Panc1 (cell line): ENCODE measurements around the gene MAP2K1. TPM values are rescaled to one million over a fixed set of nuclear protein-coding genes. Genes with fewer than 3 reads are reported as not detected.

Experiments used
- ATAC-seq: fragments of 200-7000 bp; cut with Tn5 transposase; 2 replicates; pipeline ENCODE4 v1.9.1; 2020; ENCODE audit warnings: mild to moderate bottlenecking, moderate library complexity
- BruUV-seq: library from RNA; stranded (reverse); fragments of 400-500 nt; replicated peaks from 2 replicates; lab custom pipeline; 2021; lab: Mats Ljungman, UMichigan
- CTCF ChIA-PET: fragments of 300-600 bp; sonication (Branson Sonifier 250); formaldehyde crosslinking; loops from one replicate; lab custom pipeline; 2022; ENCODE audit warnings: antibody characterized with exemption; lab: Charles Lee
- POLR2A ChIA-PET: fragments of 300-600 bp; sonication (Branson Sonifier 250); formaldehyde crosslinking; loops from one replicate; lab custom pipeline; 2022; ENCODE audit warnings: antibody characterized with exemption; lab: Charles Lee
- DNase-seq: peaks from one replicate; pipeline ENCODE4 v3.0.0-alpha.2; 2010; ENCODE audit warnings: low read depth, low spot score
- H3K27ac ChIP-seq: 2 replicates; pipeline ENCODE4 v1.5.1; 2011; ENCODE audit warnings: mild to moderate bottlenecking, low read length, inconsistent platforms
- H3K27me3 ChIP-seq: fragments of 200-500 bp; sonication (Bioruptor generic); 2 replicates; pipeline ENCODE4 v1.6.0; 2014; ENCODE audit warnings: low read length, inconsistent platforms; ENCODE audit not compliant: control insufficient read depth, insufficient read depth
- H3K36me3 ChIP-seq: fragments of 200-500 bp; sonication (Bioruptor generic); 2 replicates; pipeline ENCODE4 v1.5.1; 2014; ENCODE audit warnings: inconsistent platforms, mild to moderate bottlenecking, low read length, moderate library complexity; ENCODE audit not compliant: control insufficient read depth, insufficient read depth
- H3K4me1 ChIP-seq: 2 replicates; pipeline ENCODE4 v1.5.1; 2011; ENCODE audit warnings: inconsistent platforms, mild to moderate bottlenecking, low read length, moderate library complexity; ENCODE audit not compliant: control insufficient read depth, insufficient read depth
- H3K4me3 ChIP-seq, 2 experiments: 2 replicates each; pipeline ENCODE4 v1.5.1; 2011 to 2012; ENCODE audit warnings: low read depth in 2 of 2, low read length in 2 of 2, mild to moderate bottlenecking in 2 of 2, inconsistent platforms in 1 of 2, moderate library complexity in 1 of 2
- H3K9me3 ChIP-seq: fragments of 200-500 bp; sonication (Bioruptor generic); 2 replicates; pipeline ENCODE4 v1.5.1; 2014; ENCODE audit warnings: low read depth, mild to moderate bottlenecking, inconsistent platforms, low read length, moderate library complexity; ENCODE audit not compliant: control insufficient read depth, insufficient read depth
- CTCF ChIP-seq: fragments of 450-650 bp; IDR thresholded peaks from 2 replicates; pipeline ENCODE4 v1.5.1; 2017; ENCODE audit warnings: mild to moderate bottlenecking
- POLR2AphosphoS5 ChIP-seq: IDR thresholded peaks from 2 replicates; pipeline ENCODE4 v1.6.1; 2012; ENCODE audit warnings: mild to moderate bottlenecking, low read depth, low read length, moderate library complexity
- SIN3A ChIP-seq: IDR thresholded peaks from 2 replicates; pipeline ENCODE4 v1.6.1; 2012; ENCODE audit warnings: low read depth, mild to moderate bottlenecking, low read length, moderate library complexity, borderline replicate concordance; ENCODE audit not compliant: insufficient read depth
- TCF7L2 ChIP-seq: IDR thresholded peaks from 2 replicates; pipeline ENCODE4 v1.6.1; 2011; ENCODE audit warnings: mild to moderate bottlenecking, low read depth, low read length, inconsistent platforms
- in situ Hi-C: cut with HindIII; loops from 2 replicates; pipeline ENCODE4 v1.10.0; 2016; ENCODE audit warnings: low sequenced_read_pairs, low pct_unique_long_range_greater_than_20kb
- intact Hi-C: fragments of 100-400 bp; cut with micrococcal nuclease; formaldehyde crosslinking; loops from one replicate; pipeline ENCODE4 v1.10.0; 2022; ENCODE audit not compliant: unreplicated experiment
- total RNA-seq: library from RNA; stranded (reverse); gene quantifications from one replicate; pipeline ENCODE4 v1.2.1, GENCODE V29; 2021; ENCODE audit not compliant: unreplicated experiment
- TF ChIP-seq, protein P1 (sequence below), 2 experiments: IDR thresholded peaks; 2 replicates each; pipeline ENCODE4 v1.6.1; 2011 to 2012; ENCODE audit warnings: low read depth in 2 of 2, control low read depth in 1 of 2, low read length in 1 of 2, mild to moderate bottlenecking in 1 of 2, moderate library complexity in 1 of 2; ENCODE audit not compliant: insufficient read depth in 1 of 2

The MAP2K1 gene
- total RNA-seq, 1 experiment from 2014 or later, result 67.9 TPM

DNA sequence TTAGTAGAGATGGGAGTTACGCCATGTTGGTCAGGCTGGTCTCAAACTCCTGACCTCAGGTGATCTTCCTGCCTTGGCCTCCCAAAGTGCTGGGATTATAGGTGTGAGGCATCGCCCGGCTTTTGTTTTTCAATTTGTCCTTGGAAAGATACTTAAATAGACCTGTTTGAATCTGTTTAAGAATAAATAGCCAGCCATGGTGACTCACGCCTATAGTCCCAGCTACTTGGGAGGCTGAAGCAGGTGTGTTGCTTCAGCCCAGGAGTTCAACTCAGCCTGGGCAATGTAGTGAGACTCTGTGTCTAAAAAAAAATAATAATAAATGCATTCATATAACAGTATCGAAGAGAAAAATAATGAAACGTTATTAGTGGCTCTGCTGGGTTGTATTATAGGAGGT, 93.6 kb downstream of the MAP2K1 start:
- CTCF ChIA-PET, result no interaction called here
- in situ Hi-C loops (no loop called here), intact Hi-C loops (no loop called here)
- no peak for TF ChIP-seq SIN3A
- TF ChIP-seq, protein P1, sequence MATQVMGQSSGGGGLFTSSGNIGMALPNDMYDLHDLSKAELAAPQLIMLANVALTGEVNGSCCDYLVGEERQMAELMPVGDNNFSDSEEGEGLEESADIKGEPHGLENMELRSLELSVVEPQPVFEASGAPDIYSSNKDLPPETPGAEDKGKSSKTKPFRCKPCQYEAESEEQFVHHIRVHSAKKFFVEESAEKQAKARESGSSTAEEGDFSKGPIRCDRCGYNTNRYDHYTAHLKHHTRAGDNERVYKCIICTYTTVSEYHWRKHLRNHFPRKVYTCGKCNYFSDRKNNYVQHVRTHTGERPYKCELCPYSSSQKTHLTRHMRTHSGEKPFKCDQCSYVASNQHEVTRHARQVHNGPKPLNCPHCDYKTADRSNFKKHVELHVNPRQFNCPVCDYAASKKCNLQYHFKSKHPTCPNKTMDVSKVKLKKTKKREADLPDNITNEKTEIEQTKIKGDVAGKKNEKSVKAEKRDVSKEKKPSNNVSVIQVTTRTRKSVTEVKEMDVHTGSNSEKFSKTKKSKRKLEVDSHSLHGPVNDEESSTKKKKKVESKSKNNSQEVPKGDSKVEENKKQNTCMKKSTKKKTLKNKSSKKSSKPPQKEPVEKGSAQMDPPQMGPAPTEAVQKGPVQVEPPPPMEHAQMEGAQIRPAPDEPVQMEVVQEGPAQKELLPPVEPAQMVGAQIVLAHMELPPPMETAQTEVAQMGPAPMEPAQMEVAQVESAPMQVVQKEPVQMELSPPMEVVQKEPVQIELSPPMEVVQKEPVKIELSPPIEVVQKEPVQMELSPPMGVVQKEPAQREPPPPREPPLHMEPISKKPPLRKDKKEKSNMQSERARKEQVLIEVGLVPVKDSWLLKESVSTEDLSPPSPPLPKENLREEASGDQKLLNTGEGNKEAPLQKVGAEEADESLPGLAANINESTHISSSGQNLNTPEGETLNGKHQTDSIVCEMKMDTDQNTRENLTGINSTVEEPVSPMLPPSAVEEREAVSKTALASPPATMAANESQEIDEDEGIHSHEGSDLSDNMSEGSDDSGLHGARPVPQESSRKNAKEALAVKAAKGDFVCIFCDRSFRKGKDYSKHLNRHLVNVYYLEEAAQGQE (IDR thresholded peaks at IDR 0.05; ENCODE audit: insufficient read depth in 1 of 2, low read depth in 2 of 2, low read length in 1 of 2), result no peak
- no peak for TF ChIP-seq POLR2AphosphoS5
- TF ChIP-seq CTCF, result no peak
- Histone ChIP-seq H3K27ac (no peak overlapping the region), H3K4me3 (no peak overlapping the region), H3K36me3 (no peaks in the 10 kb centered on the region), H3K9me3 (no peaks in the 10 kb centered on the region), H3K4me1 (no peaks in the 10 kb centered on the region), H3K27me3 (no peaks in the 10 kb centered on the region)
- DNase-seq, result no peak
- POLR2A ChIA-PET, result no interaction called here
- ATAC-seq, result no peak
- BruUV-seq, result no TSS peak

- no peaks in the 10 kb centered on the region for H3K27me3 ChIP-seq
- in situ Hi-C loops, result no loop called here
- ChIA-PET POLR2A (no interaction called here), CTCF (interaction anchor here (0.6 kb wide), 1 partner anchor 190 kb away, joined by 4 read pairs; no protein-coding TSS in a partner anchor)
- intact Hi-C loops, result no loop called here
- ATAC-seq (no peak), DNase-seq (no peak)
- H3K27ac ChIP-seq, result no peak overlapping the region
- no peaks in the 10 kb centered on the region for H3K36me3 ChIP-seq
- H3K9me3 ChIP-seq, result no peaks in the 10 kb centered on the region
- no TSS peak for BruUV-seq
- H3K4me1 ChIP-seq, result no peaks in the 10 kb centered on the region
- TF ChIP-seq, protein P1 (IDR thresholded peaks at IDR 0.05; ENCODE audit: insufficient read depth in 1 of 2, low read depth in 2 of 2, low read length in 1 of 2), result no peak
- TF ChIP-seq SIN3A (no peak), POLR2AphosphoS5 (no peak), CTCF (no peak), TCF7L2 (no peak)
- no peak overlapping the region for H3K4me3 ChIP-seq
Observed at GRCh38 chr15:66481107-66481856, 94.6 kb downstream of the MAP2K1 start.
